HEK293T (cell line): ENCODE results near the gene TIAM1.

ENCODE experiments used
- CTCF ChIA-PET: fragments of 350-600 bp; formaldehyde crosslinking; extraction: SDS; loops from one replicate; lab custom pipeline; 2021; ENCODE audit warnings: antibody characterized with exemption, inconsistent platforms; lab: Yijun Ruan, JAX
- POLR2A ChIA-PET: fragments of 350-600 bp; formaldehyde crosslinking; extraction: SDS; loops from one replicate; lab custom pipeline; 2020; ENCODE audit warnings: antibody characterized with exemption, inconsistent platforms; lab: Yijun Ruan, JAX
- DNase-seq: peaks from one replicate; pipeline ENCODE4 v3.0.0; 2012; ENCODE audit warnings: mixed read lengths; ENCODE audit errors: extremely low spot score
- ARNT ChIP-seq: fragments of 450-650 bp; IDR thresholded peaks from 2 replicates; pipeline ENCODE4 v1.6.1; 2017; ENCODE audit warnings: mild to moderate bottlenecking
- BHLHE40 ChIP-seq: fragments of 450-650 bp; IDR thresholded peaks from 2 replicates; pipeline ENCODE4 v1.6.1; 2016; ENCODE audit warnings: mild to moderate bottlenecking, moderate library complexity, borderline replicate concordance
- CTBP1 ChIP-seq: fragments of 450-650 bp; IDR thresholded peaks from 2 replicates; pipeline ENCODE4 v1.6.1; 2016; ENCODE audit warnings: borderline replicate concordance
- ELF4 ChIP-seq: fragments of 450-650 bp; IDR thresholded peaks from 2 replicates; pipeline ENCODE4 v1.6.1; 2017; ENCODE audit warnings: antibody characterized with exemption
- FOXA1 ChIP-seq: fragments of 450-650 bp; IDR thresholded peaks from 2 replicates; pipeline ENCODE4 v1.6.1; 2016; ENCODE audit warnings: mild to moderate bottlenecking
- FOXK2 ChIP-seq: fragments of 450-650 bp; IDR thresholded peaks from 2 replicates; pipeline ENCODE4 v1.6.1; 2016; ENCODE audit warnings: mild to moderate bottlenecking
- FOXM1 ChIP-seq: fragments of 450-650 bp; IDR thresholded peaks from 2 replicates; pipeline ENCODE4 v1.6.1; 2017; ENCODE audit warnings: mild to moderate bottlenecking, borderline replicate concordance
- HDGF ChIP-seq: fragments of 450-650 bp; IDR thresholded peaks from 2 replicates; pipeline ENCODE4 v1.6.1; 2017; ENCODE audit warnings: antibody characterized with exemption, borderline replicate concordance
- L3MBTL2 ChIP-seq: fragments of 450-650 bp; conservative IDR thresholded peaks from 2 replicates; pipeline ENCODE4 v1.6.1; 2016; ENCODE audit warnings: mild to moderate bottlenecking
- LEF1 ChIP-seq: fragments of 450-650 bp; IDR thresholded peaks from 2 replicates; pipeline ENCODE4 v1.6.1; 2017; ENCODE audit warnings: mild to moderate bottlenecking, borderline replicate concordance
- NFRKB ChIP-seq: fragments of 450-650 bp; IDR thresholded peaks from 2 replicates; pipeline ENCODE4 v1.6.1; 2016; ENCODE audit warnings: mild to moderate bottlenecking, moderate library complexity
- SP1 ChIP-seq: fragments of 450-650 bp; IDR thresholded peaks from 2 replicates; pipeline ENCODE4 v1.6.1; 2017
- SUZ12 ChIP-seq: fragments of 450-650 bp; IDR thresholded peaks from 2 replicates; pipeline ENCODE4 v1.6.1; 2016; ENCODE audit warnings: mild to moderate bottlenecking
- TARDBP ChIP-seq: fragments of 450-650 bp; IDR thresholded peaks from 2 replicates; pipeline ENCODE4 v1.6.1; 2016
- ZNF384 ChIP-seq: fragments of 450-650 bp; IDR thresholded peaks from 2 replicates; pipeline ENCODE4 v1.6.1; 2016
- TF ChIP-seq, protein P1 (sequence below): fragments of 450-650 bp; IDR thresholded peaks from 2 replicates; pipeline ENCODE4 v1.6.1; 2016

TIAM1 gene

DNA sequence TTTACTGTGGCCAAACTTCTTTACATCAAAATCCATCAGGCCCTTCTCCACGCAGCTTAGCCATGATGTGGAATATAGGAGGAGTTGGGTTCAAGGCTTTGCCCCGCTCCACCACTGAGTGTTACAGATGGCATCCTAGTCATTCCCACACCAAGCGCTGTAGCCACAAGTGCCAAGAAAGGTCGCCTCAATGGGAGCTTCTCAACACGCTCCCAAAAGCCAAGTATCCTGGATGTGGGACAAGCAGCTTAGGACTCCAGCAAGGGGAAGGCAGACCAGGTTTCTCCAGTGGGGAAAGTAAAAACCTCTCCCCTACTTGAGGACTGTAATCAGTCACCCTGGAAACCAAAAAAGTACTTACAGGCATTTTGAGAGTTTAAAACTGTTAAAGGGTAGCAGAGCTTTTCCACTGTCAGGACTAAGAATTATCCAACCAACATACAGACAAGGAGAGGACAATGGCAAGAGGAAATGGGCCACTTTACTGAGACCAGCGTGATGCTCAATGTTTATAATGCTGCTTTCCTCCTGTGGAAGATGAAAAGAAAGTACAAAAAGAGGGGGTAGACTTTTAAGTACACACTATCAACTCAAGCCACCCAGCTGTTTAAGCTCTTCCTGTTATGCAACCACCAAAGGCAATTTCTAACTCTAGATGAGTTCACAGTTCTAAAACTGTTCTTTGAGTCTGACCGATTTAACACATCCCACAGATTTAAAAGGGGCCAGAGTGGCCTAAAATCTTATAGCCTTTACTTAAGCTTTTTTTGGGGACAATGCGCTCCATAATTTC lies 185.1 kb downstream of the TIAM1 start:
- ChIA-PET POLR2A (interaction anchor here (0.6 kb wide), 1 partner anchor 10 kb away, joined by 3 read pairs; no protein-coding TSS in a partner anchor), CTCF (interaction anchor here (0.7 kb wide), 1 partner anchor 37 kb away, joined by 3 read pairs; no protein-coding TSS in a partner anchor)
- TF ChIP-seq FOXA1 (no peak), FOXK2 (no peak), LEF1 (no peak), L3MBTL2 (no peak), SUZ12 (no peak), ARNT (no peak), NFRKB (no peak)
- DNase-seq = no peak

DNA sequence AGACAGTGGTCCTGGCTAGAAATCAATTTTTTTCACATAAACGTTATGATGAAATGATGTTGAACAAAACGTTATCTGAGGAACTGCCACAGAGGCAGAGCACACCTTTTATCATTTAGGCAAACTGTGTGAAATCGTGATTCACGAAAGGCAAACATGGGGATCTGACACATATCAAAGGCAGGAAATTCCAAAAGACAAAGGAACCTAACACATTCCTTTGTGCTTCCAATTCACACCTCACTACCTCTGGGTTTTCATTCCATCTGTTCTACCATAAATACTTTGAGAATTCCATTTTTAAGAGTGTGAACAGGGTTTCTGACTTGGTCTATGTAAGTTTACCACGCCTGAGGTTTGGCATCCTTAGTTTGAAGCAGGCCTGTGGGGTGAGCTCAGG lies 186.3 kb downstream of the TIAM1 start:
- CTCF ChIA-PET = no interaction called here
- DNase-seq = no peak
- POLR2A ChIA-PET = no interaction called here
- TF ChIP-seq NFRKB = no peak
- TF ChIP-seq L3MBTL2 = no peak
- no peak for TF ChIP-seq SP1
- TF ChIP-seq CTBP1 = no peak
- TF ChIP-seq BHLHE40 = no peak
- TF ChIP-seq LEF1 = no peak
- TF ChIP-seq FOXK2 = no peak
- TF ChIP-seq FOXA1 = no peak
- TF ChIP-seq, protein P1, sequence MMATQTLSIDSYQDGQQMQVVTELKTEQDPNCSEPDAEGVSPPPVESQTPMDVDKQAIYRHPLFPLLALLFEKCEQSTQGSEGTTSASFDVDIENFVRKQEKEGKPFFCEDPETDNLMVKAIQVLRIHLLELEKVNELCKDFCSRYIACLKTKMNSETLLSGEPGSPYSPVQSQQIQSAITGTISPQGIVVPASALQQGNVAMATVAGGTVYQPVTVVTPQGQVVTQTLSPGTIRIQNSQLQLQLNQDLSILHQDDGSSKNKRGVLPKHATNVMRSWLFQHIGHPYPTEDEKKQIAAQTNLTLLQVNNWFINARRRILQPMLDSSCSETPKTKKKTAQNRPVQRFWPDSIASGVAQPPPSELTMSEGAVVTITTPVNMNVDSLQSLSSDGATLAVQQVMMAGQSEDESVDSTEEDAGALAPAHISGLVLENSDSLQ = no peak

DNA sequence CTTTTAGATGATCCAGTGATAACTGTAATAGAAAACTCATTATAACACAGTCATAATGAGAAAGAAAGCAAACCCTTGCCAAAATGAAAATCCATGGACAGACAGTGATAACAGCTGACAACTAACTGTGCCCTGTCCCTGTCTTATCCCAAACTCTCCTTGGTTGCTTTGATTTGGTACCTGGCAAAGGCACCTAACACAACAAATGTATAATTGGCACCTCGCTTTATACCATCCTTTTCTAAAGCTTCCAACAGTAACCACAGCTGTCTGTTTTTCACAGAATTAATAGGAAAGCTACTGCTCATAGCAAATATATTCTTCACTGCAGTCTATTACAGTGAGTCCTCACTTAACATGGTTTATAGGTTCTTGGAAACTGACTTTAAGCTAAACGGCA lies 187.4 kb downstream of the TIAM1 start:
- CTCF ChIA-PET = no interaction called here
- TF ChIP-seq, protein P1 = no peak
- TF ChIP-seq CTBP1 = no peak
- no peak for TF ChIP-seq ELF4
- no peak for TF ChIP-seq HDGF
- TF ChIP-seq SP1 = no peak
- TF ChIP-seq LEF1 = no peak
- no peak for TF ChIP-seq SUZ12
- TF ChIP-seq ARNT = no peak
- TF ChIP-seq TARDBP = no peak
- no peak for TF ChIP-seq FOXM1
- no peak for TF ChIP-seq ZNF384
- no peak for TF ChIP-seq BHLHE40
- TF ChIP-seq FOXK2 = no peak
- TF ChIP-seq L3MBTL2 = no peak
- no peak for TF ChIP-seq FOXA1
- no peak for TF ChIP-seq NFRKB
- DNase-seq = no peak
- POLR2A ChIA-PET = no interaction called here

DNA sequence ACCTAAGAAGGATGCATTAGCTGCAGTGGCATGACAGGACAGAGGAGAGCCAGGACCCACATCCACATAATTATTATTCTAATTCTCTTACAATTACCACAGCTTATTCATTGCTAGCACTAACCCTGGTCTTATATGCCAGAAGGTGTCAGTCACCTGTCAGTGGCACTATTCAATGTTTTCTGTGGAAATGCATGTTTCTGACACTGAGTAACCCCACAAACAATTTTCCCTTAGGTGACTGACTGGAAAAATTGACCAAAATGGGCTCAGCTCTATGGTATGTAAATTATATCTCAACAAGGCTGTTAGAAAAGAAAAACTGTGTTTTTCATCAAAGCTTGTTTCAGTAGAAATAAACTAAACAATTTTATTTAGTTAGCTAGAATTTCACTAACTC lies 187.9 kb downstream of the TIAM1 start:
- no peak for TF ChIP-seq FOXK2
- no peak for TF ChIP-seq ARNT
- TF ChIP-seq LEF1 = no peak
- no peak for TF ChIP-seq FOXM1
- no peak for TF ChIP-seq ELF4
- no peak for TF ChIP-seq NFRKB
- ChIA-PET CTCF (no interaction called here), POLR2A (no interaction called here)
- no peak for DNase-seq

DNA sequence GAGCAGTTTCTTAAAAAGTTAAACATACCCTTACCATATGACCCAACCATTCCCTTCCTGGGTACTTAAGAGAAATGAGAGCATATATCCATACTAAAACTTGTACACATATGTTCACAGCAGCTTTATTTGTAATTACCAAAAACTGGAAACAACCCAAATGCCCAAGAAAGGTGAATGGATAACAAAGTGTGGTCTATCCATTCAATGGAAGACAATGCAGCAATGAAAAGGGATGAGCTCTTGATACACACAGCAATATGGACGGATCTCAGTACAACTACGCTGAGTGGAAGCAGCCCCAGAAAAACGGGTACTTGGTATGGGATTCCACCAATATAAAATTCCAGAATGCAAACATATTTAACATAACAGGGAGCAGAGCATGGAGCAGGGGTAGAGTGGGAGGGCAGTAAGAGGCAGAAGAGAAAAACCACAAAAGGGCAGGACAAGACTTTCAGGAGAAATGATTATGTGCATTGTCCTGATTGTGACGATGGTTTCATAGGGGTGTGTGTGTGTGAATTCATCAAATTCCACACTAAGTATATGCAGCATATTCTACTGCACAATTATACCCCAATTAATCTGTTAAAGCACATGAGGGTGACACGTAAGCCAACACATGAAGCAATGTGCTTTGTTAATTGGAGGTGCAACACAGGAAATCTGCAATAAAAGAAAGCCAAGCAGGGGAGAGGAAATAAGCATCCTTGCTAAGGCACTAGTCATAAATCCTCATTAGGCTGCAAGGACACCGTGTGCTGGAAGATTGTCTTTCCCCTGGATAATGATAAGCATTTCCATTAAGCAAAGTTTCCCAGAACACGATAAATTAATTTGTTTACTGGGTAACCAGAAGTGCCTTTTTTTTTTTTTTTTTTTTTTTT lies 192.7 kb downstream of the TIAM1 start:
- DNase-seq = no peak
- ChIA-PET CTCF (no interaction called here), POLR2A (no interaction called here)
- no peak for TF ChIP-seq ARNT
- TF ChIP-seq FOXA1 = no peak
- no peak for TF ChIP-seq ELF4
- no peak for TF ChIP-seq SP1
- no peak for TF ChIP-seq L3MBTL2
- TF ChIP-seq FOXM1 = no peak
- TF ChIP-seq TARDBP = no peak

DNA sequence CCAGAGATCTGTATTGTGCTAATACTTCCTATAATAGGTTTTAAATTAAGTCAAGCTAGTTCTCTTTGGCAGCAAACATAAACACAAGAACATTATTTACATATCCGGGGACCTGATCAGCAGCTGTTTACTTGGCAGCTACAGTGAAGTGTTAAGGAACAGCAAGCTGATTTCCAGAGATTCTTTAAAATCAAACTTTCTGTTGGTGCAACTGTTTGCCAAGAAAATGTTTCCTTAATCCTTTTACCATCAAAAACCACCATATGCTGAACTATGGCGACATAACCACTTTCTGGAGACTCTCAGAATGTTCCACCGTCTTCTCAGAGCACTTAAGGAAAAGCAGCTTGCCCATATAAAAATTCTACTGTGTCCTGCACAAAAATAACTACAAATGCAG lies 198.8 kb downstream of the TIAM1 start:
- DNase-seq = no peak
- no peak for TF ChIP-seq CTBP1
- no peak for TF ChIP-seq ARNT
- TF ChIP-seq ELF4 = no peak
- TF ChIP-seq FOXA1 = no peak
- no peak for TF ChIP-seq HDGF
- TF ChIP-seq, protein P1 = no peak
- TF ChIP-seq FOXM1 = no peak
- TF ChIP-seq BHLHE40 = no peak
- no peak for TF ChIP-seq NFRKB
- no peak for TF ChIP-seq L3MBTL2
- no peak for TF ChIP-seq TARDBP
- TF ChIP-seq SP1 = no peak
- TF ChIP-seq ZNF384 = no peak
- TF ChIP-seq FOXK2 = no peak
- TF ChIP-seq LEF1 = no peak
- TF ChIP-seq SUZ12 = no peak
- ChIA-PET POLR2A (no interaction called here), CTCF (no interaction called here)
